ENCODE data around the gene EPS15. TPM values are rescaled to one million over a fixed set of nuclear protein-coding genes. Genes with fewer than 3 reads are reported as not detected.

Gene EPS15
- 34.7 and 43.6 TPM in 2 replicates for total RNA-seq

DNA sequence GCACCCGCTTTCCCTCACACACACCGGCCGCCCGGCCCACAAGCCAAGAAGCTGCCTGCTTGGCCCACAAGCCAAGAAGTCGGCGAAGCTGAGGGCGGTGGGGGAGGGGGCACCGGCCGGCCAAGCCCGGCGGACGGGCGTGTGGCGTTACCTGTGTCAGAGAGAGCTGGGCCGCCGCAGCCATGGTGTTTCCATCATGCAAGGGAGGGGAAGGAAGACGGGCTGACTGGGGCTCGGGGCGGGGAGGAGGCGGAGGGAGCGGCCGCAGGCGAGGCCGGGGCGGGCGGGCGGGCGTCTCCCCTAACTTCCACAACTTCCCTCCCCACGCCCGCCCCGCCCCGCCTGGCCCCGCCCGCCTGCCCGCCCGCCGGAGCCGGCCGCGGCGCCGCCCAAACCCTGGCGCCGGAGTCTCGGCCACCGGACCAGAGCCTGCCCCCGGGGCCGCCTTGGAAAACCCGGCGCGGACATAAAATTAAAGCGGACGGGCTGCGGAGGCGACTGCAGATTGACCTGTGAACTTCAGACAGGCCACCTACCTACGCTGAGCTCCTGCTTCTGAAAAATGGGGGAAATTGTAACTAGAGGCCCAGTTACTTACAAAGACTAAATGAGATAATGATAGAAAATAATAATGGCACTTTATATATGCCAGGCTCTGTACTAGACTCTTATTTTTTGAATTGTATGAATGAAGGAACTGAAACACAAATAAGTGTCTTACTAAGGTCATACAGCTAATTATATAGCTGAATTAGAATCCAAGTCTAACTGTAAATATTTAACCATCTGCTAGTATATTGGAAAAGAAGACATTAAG is at the start of gene EPS15:
TSS of gene EPS15 (minus strand) at position 219 of the 817 bp plus-strand sequence. CDS start at position 184, 35 bp downstream.

DNA sequence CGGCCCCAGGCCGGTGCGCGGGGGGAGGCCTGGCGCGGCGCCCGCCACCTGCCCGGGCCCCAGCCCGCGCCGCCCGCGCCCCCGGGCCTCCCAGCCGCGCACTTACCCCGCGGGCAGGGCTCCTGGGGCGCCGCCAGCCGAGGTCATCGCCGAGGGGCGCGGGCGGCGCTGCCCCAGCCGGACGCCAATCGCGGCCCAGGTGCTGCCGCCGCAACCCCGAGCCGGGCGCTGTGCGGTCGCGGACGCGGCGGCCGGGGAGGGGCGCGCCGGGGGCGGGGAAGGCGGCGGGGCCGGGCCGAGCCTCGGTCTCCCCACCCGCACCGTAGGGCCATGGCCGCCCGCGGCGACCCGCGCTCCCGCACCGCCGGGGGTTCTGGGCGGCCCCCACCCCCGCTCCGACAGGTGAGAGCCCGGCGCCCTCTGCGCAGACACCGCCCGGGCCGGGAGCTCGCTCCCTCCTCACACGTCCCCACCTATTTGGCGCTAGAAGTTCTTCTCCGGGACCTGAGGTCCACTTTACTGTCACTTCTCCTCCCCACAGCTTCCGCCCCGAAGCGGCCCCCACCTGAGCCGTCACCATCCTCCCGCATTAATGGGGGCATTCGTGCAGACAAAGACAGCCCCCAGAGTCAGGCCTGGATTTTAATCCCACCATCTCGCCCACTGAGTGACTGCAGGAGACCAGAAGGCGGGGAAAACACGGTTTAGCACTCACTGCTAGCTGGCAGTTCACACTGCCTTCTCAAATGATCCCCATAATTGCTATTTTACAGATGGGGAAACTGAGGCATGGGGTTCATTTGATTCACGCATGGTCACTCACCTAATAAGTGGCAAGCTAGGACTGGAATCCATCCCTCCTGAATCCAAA is 188.5 kb downstream of the EPS15 start, which contains the start of gene TTC39A:
TSS of gene TTC39A (minus strand) at position 232 of the 871 bp plus-strand sequence. CDS start at position 147, 85 bp downstream.

Other genes with a start within 250 kb of the EPS15 start
- not detected in 2 replicates for gene TTC39A, start 188.7 kb downstream of the EPS15 start, total RNA-seq
- 35.7 and 42.9 TPM in 2 replicates for gene OSBPL9, start 97.8 kb upstream of the EPS15 start, total RNA-seq